Activated CD8-positive, alpha-beta T cell treated with anti-CD3 and anti-CD28 coated beads for 36 hours (primary cell): ENCODE data around the gene SPSB4. TPM values are rescaled to one million over a fixed set of nuclear protein-coding genes. Genes with fewer than 3 reads are reported as not detected.

ENCODE experiments used
- ATAC-seq: fragments of 200-7000 bp; cut with Tn5 transposase; one replicate; pipeline ENCODE4 v1.10.0; 2021; ENCODE audit warnings: mild to moderate bottlenecking, moderate library complexity
- CTCF ChIA-PET: fragments of 350-600 bp; sonication (Branson Sonifier 250); formaldehyde crosslinking; loops from one replicate; lab custom pipeline; 2021; ENCODE audit warnings: antibody characterized with exemption; lab: Charles Lee
- POLR2A ChIA-PET: fragments of 350-600 bp; sonication (Branson Sonifier 250); formaldehyde crosslinking; loops from one replicate; lab custom pipeline; 2021; ENCODE audit warnings: antibody characterized with exemption; lab: Charles Lee
- DNase-seq: peaks from one replicate; pipeline ENCODE4 v3.0.0-alpha.2; 2020
- H3K27ac Mint-ChIP-seq: one replicate; pipeline ENCODE4 v1.8.0; 2021; ENCODE audit warnings: mild to moderate bottlenecking, mixed read lengths
- H3K27me3 Mint-ChIP-seq: one replicate; pipeline ENCODE4 v1.8.0; 2021; ENCODE audit warnings: mixed read lengths
- H3K36me3 Mint-ChIP-seq: one replicate; pipeline ENCODE4 v1.8.0; 2021; ENCODE audit warnings: low read depth, mixed read lengths
- H3K4me1 Mint-ChIP-seq: one replicate; pipeline ENCODE4 v1.8.0; 2021; ENCODE audit warnings: low read depth, mixed read lengths
- H3K4me3 Mint-ChIP-seq: one replicate; pipeline ENCODE4 v1.8.0; 2021; ENCODE audit warnings: mild to moderate bottlenecking, moderate library complexity, mixed read lengths
- H3K9me3 Mint-ChIP-seq: one replicate; pipeline ENCODE4 v1.8.0; 2021; ENCODE audit warnings: mixed read lengths
- CTCF ChIP-seq: fragments of 200-600 bp; IDR thresholded peaks from one replicate; pipeline ENCODE4 v1.8.0; 2022; ENCODE audit warnings: antibody characterized with exemption, mild to moderate bottlenecking
- intact Hi-C: fragments of 100-400 bp; cut with micrococcal nuclease; formaldehyde crosslinking; loops from one replicate; pipeline ENCODE4 v1.10.0; 2022
- total RNA-seq, 2 experiments: library from RNA; stranded (reverse); gene quantifications; one replicate each; pipeline ENCODE4 v1.2.3, GENCODE V29; 2021

Gene SPSB4
- total RNA-seq, 2 experiments from 2014 or later = not detected

GRCh38 chr3:141056751-141057171, 5.6 kb downstream of the SPSB4 start:
- Mint-ChIP-seq H3K4me1 (peaks cover 7% of the 10 kb centered on the region), H3K4me3 (no peak overlapping the region), H3K36me3 (no peaks in the 10 kb centered on the region), H3K27ac (no peak overlapping the region), H3K27me3 (peaks cover 22% of the 10 kb centered on the region), H3K9me3 (no peaks in the 10 kb centered on the region)
- no peak for DNase-seq
- ChIA-PET POLR2A (interaction anchor here (0.7 kb wide), 1 partner anchor 14 kb away, joined by 3 read pairs; no protein-coding TSS in a partner anchor), CTCF (interaction anchor here (1.2 kb wide), 1 partner anchor 57 kb away, joined by 3 read pairs; no protein-coding TSS in a partner anchor)
- no peak for TF ChIP-seq CTCF
- ATAC-seq = no peak
- intact Hi-C loops = no loop called here

GRCh38 chr3:141057436-141057835, 6.3 kb downstream of the SPSB4 start:
- Mint-ChIP-seq H3K27me3 (peaks cover 16% of the 10 kb centered on the region), H3K4me1 (peaks cover 2% of the 10 kb centered on the region), H3K4me3 (no peak overlapping the region), H3K27ac (no peak overlapping the region), H3K9me3 (no peaks in the 10 kb centered on the region), H3K36me3 (no peaks in the 10 kb centered on the region)
- DNase-seq (no peak), ATAC-seq (no peak)
- CTCF ChIA-PET = no interaction called here
- intact Hi-C loops = no loop called here
- no peak for TF ChIP-seq CTCF
- POLR2A ChIA-PET = interaction anchor here (0.7 kb wide), 1 partner anchor 13 kb away, joined by 3 read pairs; no protein-coding TSS in a partner anchor

GRCh38 chr3:141057946-141058800, 7.0 kb downstream of the SPSB4 start:
- TF ChIP-seq CTCF = no peak
- ChIA-PET CTCF (interaction anchor here (1.0 kb wide), 1 partner anchor 8 kb away, joined by 3 read pairs; no protein-coding TSS in a partner anchor), POLR2A (no interaction called here)
- intact Hi-C loops = no loop called here
- DNase-seq = no peak
- ATAC-seq = no peak
- no peak overlapping the region for H3K4me3 Mint-ChIP-seq
- no peaks in the 10 kb centered on the region for H3K9me3 Mint-ChIP-seq
- H3K4me1 Mint-ChIP-seq = no peaks in the 10 kb centered on the region
- H3K36me3 Mint-ChIP-seq = no peaks in the 10 kb centered on the region
- no peak overlapping the region for H3K27ac Mint-ChIP-seq
- peaks cover 11% of the 10 kb centered on the region for H3K27me3 Mint-ChIP-seq

GRCh38 chr3:141058996-141059395, 7.8 kb downstream of the SPSB4 start:
- H3K27ac Mint-ChIP-seq = no peak overlapping the region
- ATAC-seq (no peak), DNase-seq (no peak)
- H3K4me1 Mint-ChIP-seq = peaks cover 2% of the 10 kb centered on the region
- intact Hi-C loops = no loop called here
- H3K36me3 Mint-ChIP-seq = no peaks in the 10 kb centered on the region
- H3K4me3 Mint-ChIP-seq = no peak overlapping the region
- TF ChIP-seq CTCF = no peak
- CTCF ChIA-PET = interaction anchor here (0.8 to 1.0 kb wide), 2 partner anchors 9 to 1631 kb away, joined by 3 to 7 read pairs; no protein-coding TSS in a partner anchor
- no peaks in the 10 kb centered on the region for H3K9me3 Mint-ChIP-seq
- POLR2A ChIA-PET = no interaction called here
- peaks cover 5% of the 10 kb centered on the region for H3K27me3 Mint-ChIP-seq

- H3K9me3 Mint-ChIP-seq = no peaks in the 10 kb centered on the region
- H3K27ac Mint-ChIP-seq = no peak overlapping the region
- POLR2A ChIA-PET = no interaction called here
- CTCF ChIA-PET = interaction anchor here (1.3 kb wide), 1 partner anchor 28 kb away, joined by 3 read pairs; no protein-coding TSS in a partner anchor
- no peak overlapping the region for H3K4me3 Mint-ChIP-seq
- H3K4me1 Mint-ChIP-seq = peaks cover 2% of the 10 kb centered on the region
- TF ChIP-seq CTCF = no peak
- no peaks in the 10 kb centered on the region for H3K36me3 Mint-ChIP-seq
- intact Hi-C loops = no loop called here
- peaks cover 5% of the 10 kb centered on the region for H3K27me3 Mint-ChIP-seq
- no peak for ATAC-seq
- no peak for DNase-seq
Measured at GRCh38 chr3:141059816-141060215, 8.7 kb downstream of the SPSB4 start.
